IMR-90 (cell line): ENCODE measurements around the gene MREG. TPM values are rescaled to one million over a fixed set of nuclear protein-coding genes. Genes with fewer than 3 reads are reported as not detected.
A peak's percentile ranks its signal among the peaks of the same experiment; 100 is the strongest.

Source experiments
- ATAC-seq: fragments of 200-7000 bp; cut with Tn5 transposase; 2 replicates; pipeline ENCODE4 v1.9.1; 2020; ENCODE audit warnings: low read depth, mild to moderate bottlenecking, moderate library complexity
- BruUV-seq: library from RNA; stranded (reverse); fragments of 400-500 nt; replicated peaks from 2 replicates; lab custom pipeline; 2021; lab: Mats Ljungman, UMichigan
- CTCF ChIA-PET: fragments of 300-600 bp; formaldehyde crosslinking; extraction: SDS; loops from one replicate; lab custom pipeline; 2021; ENCODE audit warnings: antibody characterized with exemption; lab: Yijun Ruan, JAX
- POLR2A ChIA-PET: fragments of 300-600 bp; sonication (Branson Sonifier 250); formaldehyde crosslinking; loops from one replicate; lab custom pipeline; 2022; ENCODE audit warnings: antibody characterized with exemption; ENCODE audit not compliant: unreplicated experiment; lab: Charles Lee
- DNase-seq: peaks from one replicate; pipeline ENCODE4 v3.0.0; 2013
- H2AFZ ChIP-seq: replicated peaks from 2 replicates; pipeline ENCODE3; 2013; ENCODE audit warnings: low read length, mild to moderate bottlenecking; ENCODE audit not compliant: poor library complexity
- H2AK5ac ChIP-seq: 2 replicates; pipeline ENCODE4 v1.6.1; 2013; ENCODE audit warnings: low read depth, low read length, inconsistent platforms
- H2AK9ac ChIP-seq: replicated peaks from 2 replicates; pipeline ENCODE3; 2013; ENCODE audit warnings: mild to moderate bottlenecking, low read depth, low read length, moderate library complexity; ENCODE audit not compliant: poor library complexity
- H2BK120ac ChIP-seq: 2 replicates; pipeline ENCODE4 v1.6.1; 2013; ENCODE audit warnings: low read depth, low read length, inconsistent platforms
- H2BK15ac ChIP-seq: 3 replicates; pipeline ENCODE4 v1.6.1; 2013; ENCODE audit warnings: low read depth, low read length, inconsistent platforms
- H2BK20ac ChIP-seq: 2 replicates; pipeline ENCODE4 v1.6.1; 2013; ENCODE audit warnings: low read depth, mild to moderate bottlenecking, inconsistent platforms, low read length, moderate library complexity
- H2BK5ac ChIP-seq: 2 replicates; pipeline ENCODE4 v1.6.1; 2013; ENCODE audit warnings: mild to moderate bottlenecking, low read depth, low read length, inconsistent platforms; ENCODE audit not compliant: poor library complexity, severe bottlenecking
- H3K14ac ChIP-seq: replicated peaks from 2 replicates; pipeline ENCODE4 v1.6.1; 2013; ENCODE audit warnings: low read depth, low read length, inconsistent platforms
- H3K18ac ChIP-seq: 2 replicates; pipeline ENCODE4 v1.6.1; 2013; ENCODE audit warnings: low read depth, low read length, control low read depth
- H3K23ac ChIP-seq: 2 replicates; pipeline ENCODE4 v1.6.1; 2013; ENCODE audit warnings: low read depth, low read length, inconsistent platforms
- H3K27ac ChIP-seq: 2 replicates; pipeline ENCODE4 v1.5.1; 2013; ENCODE audit warnings: mild to moderate bottlenecking, control low read depth, low read length; ENCODE audit not compliant: insufficient read depth
- H3K27me3 ChIP-seq: 2 replicates; pipeline ENCODE4 v1.6.1; 2013; ENCODE audit warnings: low read length; ENCODE audit not compliant: control insufficient read depth, insufficient read depth
- H3K36me3 ChIP-seq: 2 replicates; pipeline ENCODE4 v1.6.1; 2013; ENCODE audit warnings: low read length, mixed read lengths; ENCODE audit not compliant: control insufficient read depth, insufficient read depth
- H3K4ac ChIP-seq: 2 replicates; pipeline ENCODE4 v1.6.1; 2013; ENCODE audit warnings: low read depth, low read length, inconsistent platforms
- H3K4me1 ChIP-seq: 2 replicates; pipeline ENCODE4 v1.6.1; 2013; ENCODE audit warnings: low read length, mixed read lengths; ENCODE audit not compliant: control insufficient read depth, insufficient read depth
- H3K4me2 ChIP-seq: 2 replicates; pipeline ENCODE4 v1.6.1; 2013; ENCODE audit warnings: low read depth, mild to moderate bottlenecking, control low read depth, low read length, moderate library complexity
- H3K4me3 ChIP-seq: 2 replicates; pipeline ENCODE4 v1.5.1; 2013; ENCODE audit warnings: low read depth, mild to moderate bottlenecking, control low read depth, low read length, moderate library complexity; ENCODE audit not compliant: insufficient read depth
- H3K56ac ChIP-seq: 2 replicates; pipeline ENCODE4 v1.6.1; 2013; ENCODE audit warnings: low read length, inconsistent platforms; ENCODE audit not compliant: insufficient read depth; ENCODE audit errors: extremely low read depth
- H3K79me1 ChIP-seq, 2 experiments: 2 replicates each; pipeline ENCODE4 v1.6.1; 2013; ENCODE audit warnings: low read length in 2 of 2, inconsistent platforms in 1 of 2, low read depth in 1 of 2
- H3K9ac ChIP-seq: 2 replicates; pipeline ENCODE4 v1.6.1; 2013; ENCODE audit warnings: low read depth, low read length, control low read depth
- H3K9me1 ChIP-seq: 2 replicates; pipeline ENCODE4 v1.6.1; 2013; ENCODE audit warnings: low read length, inconsistent platforms; ENCODE audit not compliant: insufficient read depth
- H3K9me3 ChIP-seq: 2 replicates; pipeline ENCODE4 v1.6.1; 2013; ENCODE audit warnings: low read length; ENCODE audit not compliant: control insufficient read depth, insufficient read depth
- H4K20me1 ChIP-seq: 2 replicates; pipeline ENCODE4 v1.6.1; 2013; ENCODE audit warnings: low read length, inconsistent platforms; ENCODE audit not compliant: insufficient read depth
- H4K5ac ChIP-seq: 2 replicates; pipeline ENCODE4 v1.6.1; 2013; ENCODE audit warnings: mild to moderate bottlenecking, low read depth, low read length, control low read depth
- H4K8ac ChIP-seq, 2 experiments: 2 replicates each; pipeline ENCODE4 v1.6.1; 2013; ENCODE audit warnings: low read depth in 2 of 2, low read length in 2 of 2, control low read depth in 1 of 2, inconsistent platforms in 1 of 2
- H4K91ac ChIP-seq: 2 replicates; pipeline ENCODE4 v1.6.1; 2013; ENCODE audit warnings: low read depth, low read length, inconsistent platforms; ENCODE audit not compliant: insufficient read depth
- BHLHE40 ChIP-seq: fragments of 150-350 bp; IDR thresholded peaks from 2 replicates; pipeline ENCODE4 v1.6.1; 2016; ENCODE audit warnings: mild to moderate bottlenecking, low read depth, low read length
- CEBPB ChIP-seq: IDR thresholded peaks from 2 replicates; pipeline ENCODE4 v1.6.1; 2012; ENCODE audit warnings: low read depth, low read length, improper control_type of control experiment
- CHD1 ChIP-seq: IDR thresholded peaks from 2 replicates; pipeline ENCODE4 v1.6.1; 2012; ENCODE audit warnings: low read depth, low read length, improper control_type of control experiment
- CTCF ChIP-seq: conservative IDR thresholded peaks from 2 replicates; pipeline ENCODE4 v1.5.1; 2012; ENCODE audit warnings: mild to moderate bottlenecking, low read depth, low read length, improper control_type of control experiment
- ELK1 ChIP-seq: fragments of 150-350 bp; IDR thresholded peaks from 2 replicates; pipeline ENCODE4 v1.6.1; 2016; ENCODE audit warnings: low read depth, mild to moderate bottlenecking, low read length, moderate library complexity, borderline replicate concordance
- FOS ChIP-seq: fragments of 150-350 bp; IDR thresholded peaks from 2 replicates; pipeline ENCODE4 v1.6.1; 2016; ENCODE audit warnings: low read depth, low read length
- MAFK ChIP-seq: IDR thresholded peaks from 2 replicates; pipeline ENCODE4 v1.6.1; 2012; ENCODE audit warnings: low read depth, low read length, improper control_type of control experiment
- MAZ ChIP-seq: IDR thresholded peaks from 2 replicates; pipeline ENCODE4 v1.6.1; 2012; ENCODE audit warnings: low read depth, mild to moderate bottlenecking, low read length, improper control_type of control experiment, moderate library complexity, borderline replicate concordance
- MXI1 ChIP-seq: IDR thresholded peaks from 2 replicates; pipeline ENCODE4 v1.6.1; 2012; ENCODE audit warnings: low read depth, mild to moderate bottlenecking, low read length, moderate library complexity, borderline replicate concordance
- NFE2L2 ChIP-seq: fragments of 150-350 bp; IDR thresholded peaks from 2 replicates; pipeline ENCODE4 v1.6.1; 2016; ENCODE audit warnings: low read depth, mild to moderate bottlenecking, low read length
- POLR2A ChIP-seq: IDR thresholded peaks from 2 replicates; pipeline ENCODE4 v1.6.1; 2012; ENCODE audit warnings: mild to moderate bottlenecking, low read depth, low read length
- RAD21 ChIP-seq: IDR thresholded peaks from 2 replicates; pipeline ENCODE4 v1.6.1; 2012; ENCODE audit warnings: low read length, improper control_type of control experiment
- RCOR1 ChIP-seq: IDR thresholded peaks from 2 replicates; pipeline ENCODE4 v1.6.1; 2012; ENCODE audit warnings: mild to moderate bottlenecking, low read length, improper control_type of control experiment; ENCODE audit not compliant: insufficient replicate concordance
- RFX5 ChIP-seq: IDR thresholded peaks from 2 replicates; pipeline ENCODE4 v1.8.0; 2012; ENCODE audit warnings: low read depth, mild to moderate bottlenecking, low read length, moderate library complexity
- SMC3 ChIP-seq: fragments of 150-350 bp; IDR thresholded peaks from 2 replicates; pipeline ENCODE4 v1.6.1; 2016; ENCODE audit warnings: low read depth, mild to moderate bottlenecking, antibody characterized with exemption, low read length, moderate library complexity
- USF2 ChIP-seq: fragments of 150-350 bp; IDR thresholded peaks from 2 replicates; pipeline ENCODE4 v1.6.1; 2017; ENCODE audit warnings: mild to moderate bottlenecking, antibody characterized with exemption, low read length, low read depth
- WGBS, 2 experiments: methylation state at CpG; one replicate each; pipeline versions ENCODE4 v1.1.5 to v1.1.7; 2013; ENCODE audit warnings: missing lambda C conversion rate in 2 of 2; ENCODE audit not compliant: insufficient read length in 1 of 2; ENCODE audit errors: extremely low coverage in 2 of 2; 5-methylcytosine and 5-hydroxymethylcytosine counted together
- dilution Hi-C: fragments of 300-500 bp; cut with HindIII; formaldehyde crosslinking; loops from one replicate; pipeline ENCODE4 v1.14.3; 2018; ENCODE audit warnings: low sequenced_read_pairs; ENCODE audit not compliant: unreplicated experiment
- in situ Hi-C: fragments of 300-500 bp; cut with MboI; formaldehyde crosslinking; loops from 3 replicates; pipeline ENCODE4 v1.14.3; 2019; ENCODE audit warnings: low sequenced_read_pairs, inconsistent platforms, mixed read lengths
- intact Hi-C: fragments of 100-400 bp; cut with micrococcal nuclease; formaldehyde crosslinking; loops from 2 replicates; pipeline ENCODE4 v1.10.0; 2022
- polyA plus RNA-seq, 3 experiments: library from polyadenylated mRNA; depleted of rRNA; stranded (reverse); fragments of >200 nt; gene quantifications; 2 replicates each; pipeline ENCODE4 v1.2.3, GENCODE V29; 2012; ENCODE audit warnings: low replicate concordance in 1 of 3
- total RNA-seq: library from RNA; depleted of rRNA; stranded (reverse); fragments of >200 nt; gene quantifications from 2 replicates; pipeline ENCODE4 v1.2.3, GENCODE V29; 2012

MREG gene
- total and polyA plus RNA-seq, 2 of the 4 experiments (the other 2 are of a cell fraction): 1.0 to 1.8 TPM

GRCh38 chr2:216030216-216030615 lies 16.9 kb upstream of the MREG start:
- H3K18ac ChIP-seq: no peak overlapping the region
- in situ Hi-C loops: no loop called here
- DNase-seq: no peak
- H4K8ac ChIP-seq: no peak overlapping the region
- no peak overlapping the region for H3K4ac ChIP-seq
- no peak overlapping the region for H4K91ac ChIP-seq
- no peaks in the 10 kb centered on the region for H4K20me1 ChIP-seq
- no peak overlapping the region for H3K9ac ChIP-seq
- no peak overlapping the region for H2BK15ac ChIP-seq
- H3K4me2 ChIP-seq: no peak overlapping the region
- no peak overlapping the region for H3K56ac ChIP-seq
- no TSS peak for BruUV-seq
- H3K9me1 ChIP-seq: peaks cover 10% of the 10 kb centered on the region; the same call in 1 of the 2 replicates
- dilution Hi-C loops: no loop called here
- no peaks in the 10 kb centered on the region for H3K36me3 ChIP-seq
- H2BK5ac ChIP-seq: no peak overlapping the region
- ChIA-PET POLR2A (no interaction called here), CTCF (no interaction called here)
- intact Hi-C loops: loop anchor here (10.0 kb wide), 1 partner anchor 635 kb away; no protein-coding TSS in a partner anchor
- no peaks in the 10 kb centered on the region for H3K27me3 ChIP-seq
- no peak overlapping the region for H2AFZ ChIP-seq
- H2AK5ac ChIP-seq: no peak overlapping the region
- H3K4me3 ChIP-seq: no peak overlapping the region
- no peak overlapping the region for H3K23ac ChIP-seq
- no peak for ATAC-seq
- no peak overlapping the region for H3K14ac ChIP-seq
- H2BK120ac ChIP-seq: no peak overlapping the region
- H3K9me3 ChIP-seq: no peaks in the 10 kb centered on the region
- H2BK20ac ChIP-seq: peak overlapping the region; percentile 43; the same call in 1 of the 2 replicates
- WGBS, 2 experiments: 100% methylated on average over 2 of the region's 3 CpGs; no CpG with 5 or more reads in 1 of the 2 experiments
- TF ChIP-seq RAD21 (no peak), USF2 (no peak), MAZ (no peak), SMC3 (no peak), NFE2L2 (no peak), BHLHE40 (no peak), CEBPB (no peak), RCOR1 (no peak), RFX5 (no peak), CHD1 (no peak), MXI1 (no peak), CTCF (no peak), ELK1 (no peak), MAFK (no peak), POLR2A (no peak), FOS (no peak)
- peaks cover 11% of the 10 kb centered on the region for H3K4me1 ChIP-seq
- H3K27ac ChIP-seq: no peak overlapping the region
- H3K79me1 ChIP-seq: 0 out of 4 replicates have a peak, but pooled peaks cover 0 to 4% of the 10 kb centered on the region in 2 experiments
- no peak overlapping the region for H4K5ac ChIP-seq
- no peak overlapping the region for H2AK9ac ChIP-seq
